HCT116 (cell line): ENCODE data around the gene NOTCH2NLA.
"Not testable (repeated sequence)": the region's sequence is repeated elsewhere in the genome, so short reads cannot be mapped to it uniquely, and the experiment has no call there.

Experiments
- CTCF ChIP-seq, 3 experiments: fragments of 200-600 bp in 1 of 3; sonication (generic) in 1 of 3; IDR thresholded peaks in 2 of 3; conservative IDR thresholded peaks in 1 of 3; 2 replicates each; pipeline ENCODE4 v1.5.1; 2012 to 2017; ENCODE audit warnings: low read depth in 2 of 3, low read length in 2 of 3, antibody characterized with exemption in 1 of 3, borderline replicate concordance in 1 of 3, control low read depth in 1 of 3, mild to moderate bottlenecking in 1 of 3, mixed read lengths in 1 of 3, mixed run types in 1 of 3, moderate library complexity in 1 of 3; ENCODE audit not compliant: insufficient read depth in 1 of 3
- EGR1 ChIP-seq: IDR thresholded peaks from 2 replicates; pipeline ENCODE4 v1.6.1; 2012; ENCODE audit warnings: low read depth
- ELF1 ChIP-seq: IDR thresholded peaks from 2 replicates; pipeline ENCODE4 v1.6.1; 2012; ENCODE audit warnings: low read depth, borderline replicate concordance
- EZH2 ChIP-seq: fragments of 200-600 bp; sonication (generic); IDR thresholded peaks from 2 replicates; pipeline ENCODE4 v1.6.1; 2017; ENCODE audit warnings: antibody characterized with exemption, mixed run types
- FOSL1 ChIP-seq: IDR thresholded peaks from 2 replicates; pipeline ENCODE4 v1.6.1; 2012; ENCODE audit warnings: low read depth
- POLR2A ChIP-seq: IDR thresholded peaks from 2 replicates; pipeline ENCODE4 v1.7.0; 2011; ENCODE audit warnings: borderline replicate concordance; ENCODE audit not compliant: insufficient read depth, insufficient read length; ENCODE audit errors: extremely low read depth
- POLR2AphosphoS5 ChIP-seq: IDR thresholded peaks from 2 replicates; pipeline ENCODE4 v1.6.1; 2011; ENCODE audit warnings: mild to moderate bottlenecking, low read depth, low read length, moderate library complexity
- REST ChIP-seq: IDR thresholded peaks from 2 replicates; pipeline ENCODE4 v1.6.1; 2012; ENCODE audit warnings: low read depth
- SIN3A ChIP-seq: IDR thresholded peaks from 2 replicates; pipeline ENCODE4 v1.6.1; 2012; ENCODE audit warnings: low read depth
- YY1 ChIP-seq: IDR thresholded peaks from 2 replicates; pipeline ENCODE4 v1.6.1; 2011; ENCODE audit warnings: low read length, low read depth, moderate library complexity, mild to moderate bottlenecking; ENCODE audit not compliant: insufficient replicate concordance; ENCODE audit errors: extremely low read depth
- ZBTB33 ChIP-seq: IDR thresholded peaks from 2 replicates; pipeline ENCODE4 v1.6.1; 2011; ENCODE audit warnings: mild to moderate bottlenecking, low read length, moderate library complexity; ENCODE audit not compliant: insufficient replicate concordance; ENCODE audit errors: extremely low read depth

GRCh38 chr1:146236626-146237025 is 7.8 kb upstream of the NOTCH2NLA start:
- TF ChIP-seq EZH2; EGR1; CTCF (IDR thresholded peaks at IDR 0.05 in 2 of 3, conservative IDR thresholded peaks at IDR 0.05 in 1 of 3; ENCODE audit: borderline replicate concordance in 1 of 3, insufficient read depth in 1 of 3, low read depth in 2 of 3, low read length in 2 of 3); REST; SIN3A; POLR2A; YY1; FOSL1; POLR2AphosphoS5; ELF1; ZBTB33: not testable (repeated sequence)
